ENCODE results near the gene GPSM1. TPM values are rescaled to one million over a fixed set of nuclear protein-coding genes. Genes with fewer than 3 reads are reported as not detected.
A peak's percentile ranks its signal among the peaks of the same experiment; 100 is the strongest.

The GPSM1 gene
- 12.3 TPM for polyA plus RNA-seq (2012; ENCODE audit: insufficient read depth, insufficient read length)

- no peak for DNase-seq (ENCODE audit: low read depth, low spot score)
Measured at GRCh38 chr9:136327304-136327974, at the start of gene GPSM1. Gene GPSM1, plus strand, starts transcription at chr9:136327539. Its CDS starts 157 bp downstream, at chr9:136327696.

GRCh38 chr9:136277746-136278145 lies 49.6 kb upstream of the GPSM1 start:
- DNase-seq (ENCODE audit: low read depth, low spot score) = no peak

More at GRCh38 chr9:136327304-136327974, at the start of gene GPSM1:
- H3K4me3 ChIP-seq (ENCODE audit: low read length) = peak within 1 kb of the TSS; percentile 60

GRCh38 chr9:136278221-136278620 lies 49.1 kb upstream of the GPSM1 start:
- no peak overlapping the region for H3K4me3 ChIP-seq (ENCODE audit: low read length)
- no peak for DNase-seq (ENCODE audit: low read depth, low spot score)

More at GRCh38 chr9:136277746-136278145, 49.6 kb upstream of the GPSM1 start:
- no peak overlapping the region for H3K4me3 ChIP-seq (ENCODE audit: low read length)

GRCh38 chr9:136278894-136279293 lies 48.4 kb upstream of the GPSM1 start:
- no peak overlapping the region for H3K4me3 ChIP-seq (ENCODE audit: low read length)
- DNase-seq (ENCODE audit: low read depth, low spot score) = no peak

GRCh38 chr9:136279471-136279870 lies 47.9 kb upstream of the GPSM1 start:
- H3K4me3 ChIP-seq (ENCODE audit: low read length) = no peak overlapping the region
- DNase-seq (ENCODE audit: low read depth, low spot score) = no peak

GRCh38 chr9:136280535-136281315 lies 46.6 kb upstream of the GPSM1 start:
- no peak for DNase-seq (ENCODE audit: low read depth, low spot score)
- H3K4me3 ChIP-seq (ENCODE audit: low read length) = no peak overlapping the region

- H3K4me3 ChIP-seq (ENCODE audit: low read length) = no peak overlapping the region
Measured at GRCh38 chr9:136281421-136282271, 45.7 kb upstream of the GPSM1 start.

GRCh38 chr9:136282272-136282861 lies 45.0 kb upstream of the GPSM1 start:
- DNase-seq (ENCODE audit: low read depth, low spot score) = peak; percentile 10

More at GRCh38 chr9:136281421-136282271, 45.7 kb upstream of the GPSM1 start:
- DNase-seq (ENCODE audit: low read depth, low spot score) = no peak

GRCh38 chr9:136283291-136284235 lies 43.8 kb upstream of the GPSM1 start:
- no peak overlapping the region for H3K4me3 ChIP-seq (ENCODE audit: low read length)

More at GRCh38 chr9:136282272-136282861, 45.0 kb upstream of the GPSM1 start:
- no peak overlapping the region for H3K4me3 ChIP-seq (ENCODE audit: low read length)

GRCh38 chr9:136284311-136284710 lies 43.0 kb upstream of the GPSM1 start:
- H3K4me3 ChIP-seq (ENCODE audit: low read length) = no peak overlapping the region
- no peak for DNase-seq (ENCODE audit: low read depth, low spot score)

More at GRCh38 chr9:136283291-136284235, 43.8 kb upstream of the GPSM1 start:
- DNase-seq (ENCODE audit: low read depth, low spot score) = peak; percentile 35

GRCh38 chr9:136284951-136285350 lies 42.4 kb upstream of the GPSM1 start:
- no peak for DNase-seq (ENCODE audit: low read depth, low spot score)
- H3K4me3 ChIP-seq (ENCODE audit: low read length) = no peak overlapping the region

GRCh38 chr9:136285501-136286358 lies 41.6 kb upstream of the GPSM1 start:
- H3K4me3 ChIP-seq (ENCODE audit: low read length) = no peak overlapping the region
- DNase-seq (ENCODE audit: low read depth, low spot score) = no peak

- no peak overlapping the region for H3K4me3 ChIP-seq (ENCODE audit: low read length)
- DNase-seq (ENCODE audit: low read depth, low spot score) = no peak
Measured at GRCh38 chr9:136286359-136286986, 40.9 kb upstream of the GPSM1 start.

- DNase-seq (ENCODE audit: low read depth, low spot score) = no peak
- no peak overlapping the region for H3K4me3 ChIP-seq (ENCODE audit: low read length)
Measured at GRCh38 chr9:136286987-136287379, 40.4 kb upstream of the GPSM1 start.

- no peak overlapping the region for H3K4me3 ChIP-seq (ENCODE audit: low read length)
Measured at GRCh38 chr9:136287960-136288753, 39.2 kb upstream of the GPSM1 start.

More at GRCh38 chr9:136287960-136288753, 39.2 kb upstream of the GPSM1 start:
- DNase-seq (ENCODE audit: low read depth, low spot score) = no peak

All from Jurkat, Clone E6-1 (cell line).